Measurements from ENCODE around the gene SCYGR3.
"Not testable (repeated sequence)": the region's sequence is repeated elsewhere in the genome, so short reads cannot be mapped to it uniquely, and the experiment has no call there.

SCYGR3 gene

DNA sequence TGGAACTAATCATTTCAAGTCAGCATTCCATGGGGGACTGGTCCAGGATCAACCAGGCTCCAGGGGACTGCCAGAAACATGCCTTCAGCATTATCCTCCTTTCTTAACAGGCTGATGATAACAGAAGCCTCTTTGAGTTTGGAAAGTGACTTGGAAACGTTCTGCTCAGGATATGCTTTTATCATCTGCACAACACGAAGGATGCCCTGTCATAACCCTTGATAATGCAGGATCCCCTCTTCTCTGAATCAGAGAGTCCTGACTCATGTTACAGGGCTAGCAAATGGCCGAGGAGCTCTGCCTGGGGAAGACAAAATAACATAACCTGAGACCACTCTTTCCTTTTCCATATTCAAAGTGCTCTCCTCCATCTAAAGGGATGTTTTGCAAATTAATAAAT is 6.7 kb downstream of the SCYGR3 start:
- no peaks in the 10 kb centered on the region for H3K27me3 ChIP-seq (ENCODE audit: control insufficient read depth, insufficient read depth, low read length)
- TF ChIP-seq, protein P1, sequence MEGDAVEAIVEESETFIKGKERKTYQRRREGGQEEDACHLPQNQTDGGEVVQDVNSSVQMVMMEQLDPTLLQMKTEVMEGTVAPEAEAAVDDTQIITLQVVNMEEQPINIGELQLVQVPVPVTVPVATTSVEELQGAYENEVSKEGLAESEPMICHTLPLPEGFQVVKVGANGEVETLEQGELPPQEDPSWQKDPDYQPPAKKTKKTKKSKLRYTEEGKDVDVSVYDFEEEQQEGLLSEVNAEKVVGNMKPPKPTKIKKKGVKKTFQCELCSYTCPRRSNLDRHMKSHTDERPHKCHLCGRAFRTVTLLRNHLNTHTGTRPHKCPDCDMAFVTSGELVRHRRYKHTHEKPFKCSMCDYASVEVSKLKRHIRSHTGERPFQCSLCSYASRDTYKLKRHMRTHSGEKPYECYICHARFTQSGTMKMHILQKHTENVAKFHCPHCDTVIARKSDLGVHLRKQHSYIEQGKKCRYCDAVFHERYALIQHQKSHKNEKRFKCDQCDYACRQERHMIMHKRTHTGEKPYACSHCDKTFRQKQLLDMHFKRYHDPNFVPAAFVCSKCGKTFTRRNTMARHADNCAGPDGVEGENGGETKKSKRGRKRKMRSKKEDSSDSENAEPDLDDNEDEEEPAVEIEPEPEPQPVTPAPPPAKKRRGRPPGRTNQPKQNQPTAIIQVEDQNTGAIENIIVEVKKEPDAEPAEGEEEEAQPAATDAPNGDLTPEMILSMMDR (IDR thresholded peaks at IDR 0.05) = no peak
- H3K4me3 ChIP-seq (ENCODE audit: low read depth, low read length) = no peak overlapping the region
- no peak overlapping the region for H3K4me2 ChIP-seq (ENCODE audit: low read length)
- H2AFZ ChIP-seq = no peak overlapping the region
- no peaks in the 10 kb centered on the region for H3K36me3 ChIP-seq (ENCODE audit: control insufficient read depth, insufficient read depth, low read length)
- no peak overlapping the region for H3K9ac ChIP-seq
- H3K9me3 ChIP-seq (ENCODE audit: control insufficient read depth, low read length) = no peaks in the 10 kb centered on the region
- H3K79me2 ChIP-seq = no peaks in the 10 kb centered on the region
- no peaks in the 10 kb centered on the region for H3K4me1 ChIP-seq
- no peak overlapping the region for H3K27ac ChIP-seq

DNA sequence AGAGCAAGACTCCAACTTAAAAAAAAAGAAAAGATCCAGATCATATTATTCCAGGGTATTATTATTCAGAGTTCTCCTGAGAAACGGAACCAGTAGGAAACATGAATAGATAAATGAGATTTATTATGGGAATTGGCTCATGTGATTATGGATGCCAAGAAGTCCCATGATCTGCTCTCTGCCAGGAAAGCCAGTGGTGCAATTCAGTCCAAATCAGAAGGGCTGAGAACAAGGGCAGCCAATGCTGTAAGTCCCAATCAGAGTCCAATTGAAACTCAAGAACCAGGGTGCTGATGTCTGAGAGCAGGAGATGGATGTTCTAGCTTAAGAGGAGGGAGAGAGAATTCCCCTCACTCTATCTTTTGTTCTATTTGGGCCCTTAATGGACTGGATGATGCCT is 8.2 kb downstream of the SCYGR3 start:
- Histone ChIP-seq H3K9ac (no peak overlapping the region), H2AFZ (no peak overlapping the region), H3K36me3 (ENCODE audit: control insufficient read depth, insufficient read depth, low read length) (no peaks in the 10 kb centered on the region), H3K4me3 (ENCODE audit: low read depth, low read length) (no peak overlapping the region), H3K4me1 (no peaks in the 10 kb centered on the region), H3K27ac (no peak overlapping the region), H3K27me3 (ENCODE audit: control insufficient read depth, insufficient read depth, low read length) (no peaks in the 10 kb centered on the region), H3K79me2 (no peaks in the 10 kb centered on the region), H3K4me2 (ENCODE audit: low read length) (no peak overlapping the region), H3K9me3 (ENCODE audit: control insufficient read depth, low read length) (no peaks in the 10 kb centered on the region)
- TF ChIP-seq, protein P1 (IDR thresholded peaks at IDR 0.05) = no peak

DNA sequence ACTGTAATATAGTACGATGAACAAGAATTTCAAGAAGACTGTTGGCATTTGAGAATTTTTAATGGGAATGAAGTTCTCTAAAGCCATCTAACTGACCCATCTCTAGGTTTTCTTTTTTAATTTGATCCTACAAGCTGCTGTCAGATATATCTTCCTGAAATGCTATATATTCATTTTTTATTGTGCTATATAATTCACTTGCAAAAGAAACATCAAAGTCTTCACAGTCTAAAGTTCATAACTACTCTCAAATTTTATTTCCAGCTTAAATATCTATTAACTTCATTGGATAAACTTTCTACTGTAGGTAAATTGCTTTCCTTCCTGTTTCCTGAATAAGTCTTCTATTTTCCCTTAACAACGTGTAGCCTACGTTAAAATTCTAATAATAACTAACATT is 12.3 kb downstream of the SCYGR3 start:
- Histone ChIP-seq H3K36me3 (ENCODE audit: control insufficient read depth, insufficient read depth, low read length) (no peaks in the 10 kb centered on the region), H3K4me1 (no peaks in the 10 kb centered on the region), H3K4me2 (ENCODE audit: low read length) (no peak overlapping the region), H3K27ac (no peak overlapping the region), H3K79me2 (no peaks in the 10 kb centered on the region), H3K9me3 (ENCODE audit: control insufficient read depth, low read length) (no peaks in the 10 kb centered on the region), H3K9ac (no peak overlapping the region), H3K27me3 (ENCODE audit: control insufficient read depth, insufficient read depth, low read length) (no peaks in the 10 kb centered on the region), H2AFZ (no peak overlapping the region), H3K4me3 (ENCODE audit: low read depth, low read length) (no peak overlapping the region)
- TF ChIP-seq, protein P1 (IDR thresholded peaks at IDR 0.05) = no peak

DNA sequence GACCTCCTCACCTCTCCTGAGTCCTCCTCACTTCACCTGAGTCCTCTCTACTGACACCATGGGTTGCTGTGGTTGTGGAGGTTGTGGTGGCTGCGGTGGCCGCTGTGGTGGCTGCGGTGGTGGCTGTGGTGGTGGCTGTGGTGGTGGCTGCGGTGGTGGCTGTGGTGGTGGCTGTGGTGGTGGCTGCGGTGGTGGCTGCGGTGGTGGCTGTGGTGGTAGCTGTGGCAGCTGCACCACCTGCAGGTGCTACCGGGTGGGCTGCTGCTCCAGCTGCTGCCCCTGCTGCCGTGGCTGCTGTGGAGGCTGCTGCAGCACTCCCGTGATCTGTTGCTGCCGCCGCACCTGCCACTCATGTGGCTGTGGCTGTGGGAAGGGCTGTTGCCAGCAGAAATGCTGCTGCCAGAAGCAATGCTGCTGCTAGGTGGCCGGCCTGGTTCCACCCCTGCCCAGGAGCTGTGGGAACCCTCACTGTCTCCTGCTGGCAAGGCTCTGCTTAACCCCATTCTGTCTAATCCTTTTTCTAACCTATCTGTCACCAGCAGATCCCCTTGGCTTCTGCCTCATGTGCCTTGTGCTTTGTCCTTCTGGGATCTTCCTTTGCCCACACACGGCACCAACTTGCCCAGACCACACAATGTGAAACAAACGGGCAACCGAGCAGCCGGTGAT is 15.7 kb downstream of the SCYGR3 start, which contains the start of gene SCYGR2:
Gene SCYGR2, plus strand, starts transcription at position 59 of the 669 bp plus-strand sequence. Its CDS starts 0 bp downstream, at position 59.
- H3K4me3 ChIP-seq (ENCODE audit: low read depth, low read length); H3K27me3 ChIP-seq (ENCODE audit: control insufficient read depth, insufficient read depth, low read length); H2AFZ ChIP-seq; H3K36me3 ChIP-seq (ENCODE audit: control insufficient read depth, insufficient read depth, low read length); H3K4me1 ChIP-seq; H3K79me2 ChIP-seq; H3K9ac ChIP-seq; H3K9me3 ChIP-seq (ENCODE audit: control insufficient read depth, low read length); H3K4me2 ChIP-seq (ENCODE audit: low read length); H3K27ac ChIP-seq: not testable (repeated sequence)

DNA sequence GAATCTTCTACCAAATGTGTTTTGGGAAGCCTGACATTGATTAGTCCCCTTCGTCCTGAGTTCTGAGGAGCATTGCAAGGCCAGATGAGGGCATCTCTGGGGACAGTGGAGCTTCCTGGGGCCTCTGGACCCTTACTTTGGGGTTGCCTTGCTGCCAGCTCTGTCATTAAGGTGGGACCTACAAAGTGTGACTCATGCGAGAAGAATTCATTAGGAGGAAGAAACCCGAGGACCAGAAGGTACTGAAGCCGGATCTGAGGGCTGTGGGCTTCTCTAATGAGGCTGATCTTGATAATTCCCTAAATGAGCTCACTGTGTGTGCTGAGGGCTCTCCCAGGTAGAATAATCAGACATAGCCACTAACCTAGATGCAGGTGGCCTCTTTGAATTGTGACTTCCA is 16.6 kb downstream of the SCYGR3 start:
- no peak overlapping the region for H3K27ac ChIP-seq
- TF ChIP-seq, protein P1 (IDR thresholded peaks at IDR 0.05) = no peak
- no peaks in the 10 kb centered on the region for H3K27me3 ChIP-seq (ENCODE audit: control insufficient read depth, insufficient read depth, low read length)
- H3K9ac ChIP-seq = no peak overlapping the region
- no peak overlapping the region for H3K4me3 ChIP-seq (ENCODE audit: low read depth, low read length)
- H3K4me1 ChIP-seq = no peaks in the 10 kb centered on the region
- H3K36me3 ChIP-seq (ENCODE audit: control insufficient read depth, insufficient read depth, low read length) = no peaks in the 10 kb centered on the region
- H3K79me2 ChIP-seq = no peaks in the 10 kb centered on the region
- no peaks in the 10 kb centered on the region for H3K9me3 ChIP-seq (ENCODE audit: control insufficient read depth, low read length)
- H3K4me2 ChIP-seq (ENCODE audit: low read length) = no peak overlapping the region
- no peak overlapping the region for H2AFZ ChIP-seq

All from parathyroid adenoma (tissue), 2 donors.